ENCODE data around the gene IGSF11. TPM values are rescaled to one million over a fixed set of nuclear protein-coding genes. Genes with fewer than 3 reads are reported as not detected.

The IGSF11 gene
- total and polyA plus RNA-seq, 2 of the 4 experiments (the other 2 are of a cell fraction), result 0.18 TPM; not detected in 1

DNA sequence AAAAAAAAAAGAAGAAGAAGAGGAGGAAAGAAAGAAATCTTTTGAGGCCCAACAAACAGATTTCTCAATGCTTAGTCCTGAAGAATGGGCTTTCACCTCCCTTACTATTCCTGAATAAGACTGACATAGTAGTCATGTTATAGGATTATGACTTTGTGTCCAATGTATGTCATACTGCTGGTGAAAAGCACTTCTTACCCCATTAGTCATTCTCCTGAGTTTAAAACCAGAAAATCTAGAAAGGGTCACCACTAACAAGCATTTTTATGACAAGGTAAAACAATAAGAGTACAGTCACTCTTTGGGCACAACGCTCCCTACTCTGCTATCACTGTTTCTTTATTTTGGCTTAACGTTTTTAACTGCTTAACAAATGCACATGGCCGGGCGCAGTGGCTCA is 88.2 kb downstream of the IGSF11 start:
- ATAC-seq (ENCODE audit: low read depth) (no peak), DNase-seq (no peak)
- H3K9me3 ChIP-seq (ENCODE audit: control insufficient read depth, insufficient read depth, low read length), result no peaks in the 10 kb centered on the region
- no peak overlapping the region for H3K4ac ChIP-seq (ENCODE audit: low read depth, low read length)
- WGBS, 2 experiments (ENCODE audit: extremely low coverage in 2 of 2, insufficient read length in 1 of 2), result no CpG with 5 or more reads among the region's 4 CpGs
- H4K5ac ChIP-seq (ENCODE audit: low read depth, low read length), result no peak overlapping the region
- dilution Hi-C loops (cut with HindIII; ENCODE audit: low sequenced_read_pairs, unreplicated experiment), result no loop called here
- no peak overlapping the region for H3K14ac ChIP-seq (replicated peaks; ENCODE audit: low read depth, low read length)
- no peak overlapping the region for H3K4me2 ChIP-seq (ENCODE audit: low read depth, low read length)
- ChIA-PET CTCF (no interaction called here), POLR2A (ENCODE audit: unreplicated experiment) (no interaction called here)
- H3K27me3 ChIP-seq (ENCODE audit: control insufficient read depth, insufficient read depth, low read length), result no peaks in the 10 kb centered on the region
- no peaks in the 10 kb centered on the region for H3K4me1 ChIP-seq (ENCODE audit: control insufficient read depth, insufficient read depth, low read length)
- H2AFZ ChIP-seq (replicated peaks; ENCODE audit: low read length, poor library complexity), result no peak overlapping the region
- in situ Hi-C loops (cut with MboI; ENCODE audit: low sequenced_read_pairs), result no loop called here
- no peak overlapping the region for H3K4me3 ChIP-seq (ENCODE audit: insufficient read depth, low read depth, low read length)
- H2BK15ac ChIP-seq (ENCODE audit: low read depth, low read length), result no peak overlapping the region
- H3K56ac ChIP-seq (ENCODE audit: extremely low read depth, insufficient read depth, low read length), result no peak overlapping the region
- no peak overlapping the region for H3K18ac ChIP-seq (ENCODE audit: low read depth, low read length)
- no peak overlapping the region for H2BK20ac ChIP-seq (ENCODE audit: low read depth, low read length)
- no TSS peak for BruUV-seq (replicated peaks)
- no peak overlapping the region for H2BK5ac ChIP-seq (ENCODE audit: low read depth, low read length, poor library complexity, severe bottlenecking)
- no peaks in the 10 kb centered on the region for H3K79me1 ChIP-seq (ENCODE audit: low read depth in 1 of 2, low read length in 2 of 2)
- no peaks in the 10 kb centered on the region for H4K20me1 ChIP-seq (ENCODE audit: insufficient read depth, low read length)
- intact Hi-C loops (cut with micrococcal nuclease), result no loop called here
- no peak overlapping the region for H4K8ac ChIP-seq (ENCODE audit: low read depth in 2 of 2, low read length in 2 of 2)
- H2BK120ac ChIP-seq (ENCODE audit: low read depth, low read length), result no peak overlapping the region
- H3K23ac ChIP-seq (ENCODE audit: low read depth, low read length), result no peak overlapping the region
- TF ChIP-seq RAD21 (IDR thresholded peaks at IDR 0.05; ENCODE audit: low read length), result no peak
- no peak for TF ChIP-seq MXI1 (IDR thresholded peaks at IDR 0.05; ENCODE audit: borderline replicate concordance, low read depth, low read length)
- no peak for TF ChIP-seq CTCF (conservative IDR thresholded peaks at IDR 0.05; ENCODE audit: low read depth, low read length)
- TF ChIP-seq SMC3 (IDR thresholded peaks at IDR 0.05; ENCODE audit: low read depth, low read length), result no peak
- TF ChIP-seq BHLHE40 (IDR thresholded peaks at IDR 0.05; ENCODE audit: low read depth, low read length), result no peak
- TF ChIP-seq, protein P1, sequence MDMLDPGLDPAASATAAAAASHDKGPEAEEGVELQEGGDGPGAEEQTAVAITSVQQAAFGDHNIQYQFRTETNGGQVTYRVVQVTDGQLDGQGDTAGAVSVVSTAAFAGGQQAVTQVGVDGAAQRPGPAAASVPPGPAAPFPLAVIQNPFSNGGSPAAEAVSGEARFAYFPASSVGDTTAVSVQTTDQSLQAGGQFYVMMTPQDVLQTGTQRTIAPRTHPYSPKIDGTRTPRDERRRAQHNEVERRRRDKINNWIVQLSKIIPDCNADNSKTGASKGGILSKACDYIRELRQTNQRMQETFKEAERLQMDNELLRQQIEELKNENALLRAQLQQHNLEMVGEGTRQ (IDR thresholded peaks at IDR 0.05; ENCODE audit: low read depth, low read length), result no peak
- TF ChIP-seq MAFK (IDR thresholded peaks at IDR 0.05; ENCODE audit: low read depth, low read length), result no peak
- TF ChIP-seq MAZ (IDR thresholded peaks at IDR 0.05; ENCODE audit: borderline replicate concordance, low read depth, low read length), result no peak
- no peaks in the 10 kb centered on the region for H3K36me3 ChIP-seq (ENCODE audit: control insufficient read depth, insufficient read depth, low read length)
- H3K9ac ChIP-seq (ENCODE audit: low read depth, low read length), result no peak overlapping the region
- H2AK9ac ChIP-seq (replicated peaks; ENCODE audit: low read depth, low read length, poor library complexity), result no peak overlapping the region
- no peak overlapping the region for H3K27ac ChIP-seq (ENCODE audit: insufficient read depth, low read length)
- H3K9me1 ChIP-seq (ENCODE audit: insufficient read depth, low read length), result no peaks in the 10 kb centered on the region
- no peak overlapping the region for H2AK5ac ChIP-seq (ENCODE audit: low read depth, low read length)
- no peak overlapping the region for H4K91ac ChIP-seq (ENCODE audit: insufficient read depth, low read depth, low read length)
